Measurements from ENCODE around the gene DPH3.

GRCh38 chr3:16254916-16255315 lies 9.8 kb downstream of the DPH3 start:
- TF ChIP-seq CTCF (IDR thresholded peaks at IDR 0.05) (no peak), POLR2A (IDR thresholded peaks at IDR 0.05) (no peak)
